GM21390 (cell line): Measurements from ENCODE around the gene KLK13.

Experiments used
- ATAC-seq: cut with Tn5 transposase; IDR thresholded peaks from one replicate; pipeline ENCODE4 v1.9.1; 2021; ENCODE audit not compliant: unreplicated experiment

KLK13 gene

DNA sequence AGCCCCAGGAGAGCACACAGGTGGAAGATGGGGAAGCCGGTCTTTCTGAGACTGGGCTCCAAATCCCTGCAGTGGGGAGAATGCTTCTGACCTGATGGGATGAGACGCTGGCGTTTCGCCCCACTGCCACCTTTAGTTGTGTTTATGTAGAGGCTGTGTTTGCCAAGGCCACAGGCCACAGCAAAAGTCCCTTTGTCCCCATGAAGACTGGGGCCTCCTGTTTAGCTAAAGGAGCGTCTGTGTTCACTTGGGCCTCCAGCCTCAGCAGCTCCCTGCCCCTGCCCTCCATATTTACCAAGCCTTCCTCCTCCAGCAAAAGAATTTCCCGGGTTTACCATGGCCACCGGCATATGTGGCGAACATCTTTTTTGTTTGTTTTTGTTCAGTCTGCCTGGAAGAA is 28.2 kb upstream of the KLK13 start:
- no peak for ATAC-seq

DNA sequence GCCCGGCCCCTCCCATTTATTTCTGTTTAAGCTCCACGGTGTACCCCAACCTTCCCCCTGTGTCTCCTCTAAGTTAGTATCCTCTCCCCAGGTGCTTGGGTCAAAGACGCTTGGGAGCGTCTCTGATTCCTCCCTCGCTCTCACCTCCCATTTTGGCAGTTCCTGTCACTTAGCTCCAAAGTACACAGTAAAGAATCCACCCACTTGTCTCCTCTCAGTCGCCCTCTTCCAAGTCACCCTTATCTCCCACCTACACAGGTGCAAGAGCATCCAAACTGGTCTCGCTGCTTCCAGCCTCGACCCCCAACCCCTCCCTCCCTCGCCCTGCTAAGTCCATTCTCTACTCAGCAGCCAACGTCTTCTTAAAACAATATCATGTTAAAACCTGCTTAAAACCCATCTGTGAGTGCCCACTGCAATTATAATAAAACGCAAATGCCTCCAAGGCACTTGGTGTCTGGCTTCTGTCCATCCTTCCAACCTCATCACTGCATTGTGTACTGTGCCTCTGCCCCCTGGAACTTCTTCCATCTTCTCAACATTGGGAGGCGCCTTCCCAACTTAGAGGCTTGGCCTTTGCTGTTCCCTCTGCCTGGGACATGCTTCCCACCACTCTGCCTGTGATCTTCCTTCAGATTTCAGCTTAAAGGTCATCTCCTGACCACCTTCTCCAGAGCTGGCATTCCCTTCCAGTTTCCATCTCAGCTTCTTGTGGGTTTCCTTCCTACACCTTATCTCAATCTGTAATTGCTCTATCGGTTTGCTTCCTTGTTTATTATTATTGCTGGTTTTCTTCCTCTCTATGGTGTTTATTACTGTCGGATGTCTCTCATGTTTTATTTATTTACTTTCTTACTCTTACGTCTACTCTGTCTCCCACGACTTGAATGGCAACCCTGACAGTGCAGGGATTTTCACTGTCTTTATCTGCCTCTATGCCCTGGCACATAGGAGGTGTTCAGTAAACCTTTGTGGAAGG is 27.3 kb upstream of the KLK13 start:
- no peak for ATAC-seq

DNA sequence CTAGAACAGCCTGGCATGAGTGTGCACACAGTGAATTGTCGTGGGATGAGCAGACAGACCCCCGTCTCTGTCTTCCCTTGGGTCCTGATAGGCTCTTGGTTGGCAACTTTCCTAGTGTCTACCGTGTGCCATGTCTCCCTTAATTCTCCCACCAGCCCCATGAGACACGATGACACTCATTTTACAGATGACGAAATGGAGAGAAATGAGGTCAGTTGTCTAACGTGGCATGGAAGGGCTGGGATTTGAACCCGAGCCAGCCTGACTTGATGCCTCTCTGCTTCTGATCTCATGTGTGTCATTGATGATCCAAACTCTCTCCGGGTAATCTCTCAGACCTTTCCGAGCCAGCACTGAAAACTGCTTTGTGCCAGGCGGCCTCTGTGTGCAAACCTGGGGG is 26.2 kb upstream of the KLK13 start:
- no peak for ATAC-seq

DNA sequence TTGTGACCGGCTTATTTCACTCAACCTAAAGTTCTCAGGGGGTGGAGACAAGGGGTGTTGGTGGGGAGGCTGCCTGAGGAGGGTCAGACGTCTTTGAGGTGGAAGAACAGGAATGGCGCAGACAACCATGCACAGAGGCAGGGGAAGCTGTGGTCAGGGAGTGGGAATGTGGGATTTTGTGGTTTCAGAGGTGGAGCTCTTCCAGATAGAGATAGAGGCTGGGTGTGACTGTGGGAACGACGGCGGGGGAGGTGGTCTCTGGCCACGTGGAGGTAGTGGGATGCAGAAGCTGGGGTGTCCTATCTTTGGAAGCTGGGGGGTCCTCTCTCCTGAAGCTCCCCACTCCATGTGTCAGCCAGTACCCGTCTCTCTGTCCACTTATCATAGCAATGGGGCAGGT is 25.6 kb upstream of the KLK13 start:
- no peak for ATAC-seq

DNA sequence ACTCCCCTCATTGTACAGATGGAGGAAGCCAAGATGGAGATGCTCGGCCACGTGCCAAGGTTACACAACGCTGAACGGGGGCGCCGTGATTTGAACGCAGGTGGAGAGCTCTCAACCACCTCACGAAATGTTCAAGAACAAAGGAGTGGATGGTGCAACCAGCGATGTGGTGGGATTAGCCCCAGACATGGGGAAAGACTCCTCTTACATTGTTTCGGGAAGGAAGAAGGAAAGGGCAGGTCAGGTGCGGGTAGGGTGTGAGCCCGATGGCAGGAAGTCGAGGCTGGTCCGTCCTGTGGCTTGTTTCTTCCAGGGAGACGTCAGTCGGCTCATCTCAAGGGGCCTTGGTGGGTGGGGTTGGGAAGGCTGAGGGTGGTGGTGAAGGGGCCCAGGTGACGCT is 24.9 kb upstream of the KLK13 start:
- no peak for ATAC-seq

DNA sequence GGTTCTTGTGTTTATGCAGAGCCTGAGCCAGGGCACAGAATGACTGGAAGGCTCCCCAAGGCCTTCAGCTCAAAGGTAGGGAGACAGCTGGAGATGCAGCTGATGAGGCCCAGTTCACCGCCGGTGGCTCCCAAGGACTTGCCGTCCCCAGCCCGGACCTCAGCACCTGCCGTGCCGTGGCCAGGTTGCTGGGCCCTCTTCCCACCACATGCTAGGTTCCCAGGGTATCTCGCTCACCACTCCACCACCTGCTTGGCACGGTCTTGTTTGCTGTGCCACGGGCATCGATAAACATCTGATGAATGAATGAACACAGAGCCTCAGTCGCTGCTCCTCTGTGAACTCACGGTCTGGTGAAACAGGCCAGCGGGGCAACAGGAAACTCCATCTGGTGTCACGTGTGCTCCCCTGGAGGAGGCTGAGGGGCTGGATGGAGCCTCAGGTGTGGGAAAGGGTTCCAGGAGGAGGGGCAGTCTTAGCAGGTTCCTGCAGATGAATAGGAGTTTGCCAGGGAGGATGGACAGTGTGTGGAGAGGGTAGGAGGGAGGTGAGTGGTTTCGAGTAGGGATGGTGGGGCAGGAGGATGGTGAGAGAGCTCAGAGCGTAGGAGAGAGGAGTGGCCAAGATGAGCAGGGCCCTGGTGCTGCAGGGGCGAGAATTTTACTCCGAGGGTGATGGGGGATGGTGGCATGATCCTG is 21.4 kb upstream of the KLK13 start:
- no peak for ATAC-seq

DNA sequence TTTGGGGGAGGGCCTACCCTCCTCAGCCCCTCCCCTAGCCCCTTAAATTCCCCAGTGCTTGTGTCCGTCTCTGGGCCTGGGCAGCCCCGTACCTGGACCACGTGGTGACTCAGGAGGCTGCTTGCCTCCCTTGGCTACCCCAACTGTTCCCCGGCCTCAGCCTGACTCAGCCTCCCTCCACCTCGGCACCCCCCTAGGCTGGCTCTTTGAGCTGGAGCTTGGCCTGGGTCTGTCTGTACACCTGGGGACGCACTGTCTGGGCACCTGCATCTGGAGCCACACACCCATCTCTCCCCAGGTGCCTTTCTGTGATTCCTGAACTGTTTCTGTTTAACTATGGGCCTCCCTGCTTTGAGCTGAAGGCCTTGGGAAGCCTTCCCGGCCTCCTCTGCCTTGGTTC is 19.6 kb upstream of the KLK13 start:
- ATAC-seq, result no peak

DNA sequence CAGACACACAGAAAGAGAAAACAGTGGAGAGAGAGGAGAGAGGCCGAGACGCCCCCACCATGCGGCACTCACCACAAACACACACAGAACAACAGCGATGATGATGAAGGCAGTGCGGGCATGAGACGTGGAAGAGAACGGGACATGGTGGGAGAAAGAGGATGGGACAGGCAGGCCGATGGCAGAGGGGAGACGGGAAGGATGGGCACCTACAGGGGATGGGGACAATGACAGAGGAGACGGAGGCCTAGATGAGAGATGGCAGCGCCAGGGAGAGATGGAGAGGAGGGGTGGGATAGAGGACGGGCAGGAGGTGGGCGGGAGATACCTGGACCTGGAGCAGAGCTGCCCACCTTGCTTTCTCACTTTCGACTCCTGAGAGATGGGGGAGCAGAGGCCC is 18.9 kb upstream of the KLK13 start:
- ATAC-seq, result no peak

DNA sequence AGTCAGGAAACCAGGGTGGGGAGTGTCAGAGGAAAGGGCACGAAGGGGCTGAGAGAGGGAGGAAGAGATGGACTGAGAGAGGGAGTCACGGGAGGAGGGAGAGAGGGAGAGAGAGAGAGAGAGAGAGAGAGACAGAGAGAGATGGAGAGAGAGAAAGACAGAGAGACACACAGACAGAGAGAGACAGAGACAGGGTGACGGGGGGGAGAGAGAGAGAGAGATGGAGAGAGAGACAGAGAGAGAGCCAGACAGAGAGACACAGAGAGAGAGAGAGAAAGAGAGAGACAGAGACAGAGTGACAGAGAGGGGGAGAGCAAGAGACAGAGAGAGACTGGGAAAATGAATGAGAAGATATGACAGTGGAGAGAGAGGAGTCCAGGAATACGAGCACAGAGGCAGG is 18.3 kb upstream of the KLK13 start:
- ATAC-seq, result no peak

DNA sequence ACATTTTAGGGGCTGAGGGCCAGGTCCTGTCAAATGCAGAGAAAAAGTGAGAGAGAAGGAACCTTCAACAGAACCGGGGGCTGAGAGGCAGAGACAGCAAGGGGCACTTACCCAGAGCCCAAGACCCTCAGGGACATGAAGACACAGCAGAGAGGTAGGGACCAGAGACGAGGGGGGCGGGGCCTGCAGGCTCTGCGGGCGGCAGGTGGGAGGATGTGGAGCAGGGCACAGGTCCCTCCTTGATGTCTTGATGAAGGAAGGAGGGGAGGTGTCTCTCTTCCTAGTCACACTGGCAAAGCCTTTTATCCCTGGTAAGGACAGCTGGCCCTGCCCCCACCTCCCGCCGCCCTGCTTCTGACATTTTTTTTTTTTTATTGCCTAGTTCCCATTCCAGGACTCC is 17.7 kb upstream of the KLK13 start, which contains the start of gene KLK14:
KLK14 (minus strand) TSS at position 277 of the 400 bp plus-strand sequence; CDS start at position 4, 273 bp downstream.
- no peak for ATAC-seq

DNA sequence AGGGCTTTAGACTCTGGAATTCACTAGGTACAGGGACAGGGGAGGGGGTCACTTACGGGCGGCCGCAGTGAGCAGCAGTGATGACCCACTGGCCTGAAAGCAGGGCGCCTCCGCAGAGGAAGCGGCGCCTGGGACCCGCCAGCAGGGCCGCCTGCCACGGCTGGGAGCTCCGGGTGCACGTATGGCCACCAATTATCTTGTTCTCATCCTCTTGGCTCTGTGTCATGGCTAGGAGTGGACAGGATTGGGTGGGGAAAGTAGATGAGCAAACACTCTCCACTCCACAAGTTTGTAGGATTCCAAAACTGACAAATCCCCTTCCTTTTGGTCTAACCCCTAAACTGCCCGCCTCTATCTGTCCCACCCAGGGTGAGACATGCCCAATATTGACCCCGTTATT is 16.6 kb upstream of the KLK13 start:
- ATAC-seq, result no peak

DNA sequence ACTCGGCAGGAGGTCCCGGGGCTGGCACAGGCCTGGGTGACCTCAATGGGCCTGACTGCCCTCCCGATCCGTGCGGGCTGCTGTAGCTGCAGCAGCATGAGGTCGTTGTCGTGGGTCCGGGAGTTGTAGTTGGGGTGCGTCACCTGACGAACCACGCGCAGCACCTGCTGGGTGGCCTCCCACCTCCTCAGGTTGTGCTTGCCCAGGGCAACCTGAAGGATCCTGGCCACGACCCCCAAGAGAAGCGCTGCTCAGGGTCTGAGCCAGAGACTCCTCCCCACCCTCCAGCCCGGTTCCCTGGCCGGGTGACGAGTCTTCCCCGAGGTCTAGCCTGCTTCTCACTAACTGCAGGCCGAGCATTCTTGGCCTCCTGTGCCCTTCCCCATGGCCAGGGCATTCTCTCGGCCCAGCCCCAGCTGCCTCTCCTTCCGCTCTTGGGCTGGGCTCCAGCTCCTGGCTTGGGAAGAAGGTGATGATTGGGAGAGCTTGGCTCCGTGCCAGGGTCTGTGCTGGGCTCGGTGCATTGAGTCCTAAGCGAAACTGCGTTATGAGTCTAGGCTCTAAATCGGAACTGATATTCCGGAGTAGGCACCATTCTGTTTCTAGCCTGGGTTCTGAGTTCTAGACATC is 14.7 kb upstream of the KLK13 start:
- ATAC-seq, result no peak

DNA sequence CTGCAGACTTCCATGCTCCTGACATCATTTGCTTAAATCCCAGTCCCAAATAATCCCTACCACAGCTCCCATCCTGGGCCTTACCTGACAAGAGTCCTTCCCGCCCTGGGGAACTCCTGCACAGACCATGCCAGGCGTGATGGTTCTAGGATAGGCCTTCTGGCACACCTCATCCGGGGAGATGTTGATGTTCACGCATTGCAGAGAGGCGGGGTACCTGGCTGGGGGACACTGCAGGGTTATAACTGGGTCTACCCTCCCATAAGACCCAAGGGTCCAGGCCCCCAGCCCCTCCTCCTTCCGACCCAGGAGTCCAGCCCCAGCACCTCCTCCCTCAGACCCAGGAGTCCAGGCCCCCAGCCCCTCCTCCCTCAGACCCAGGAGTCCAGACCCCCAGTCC is 13.8 kb upstream of the KLK13 start:
- no peak for ATAC-seq

DNA sequence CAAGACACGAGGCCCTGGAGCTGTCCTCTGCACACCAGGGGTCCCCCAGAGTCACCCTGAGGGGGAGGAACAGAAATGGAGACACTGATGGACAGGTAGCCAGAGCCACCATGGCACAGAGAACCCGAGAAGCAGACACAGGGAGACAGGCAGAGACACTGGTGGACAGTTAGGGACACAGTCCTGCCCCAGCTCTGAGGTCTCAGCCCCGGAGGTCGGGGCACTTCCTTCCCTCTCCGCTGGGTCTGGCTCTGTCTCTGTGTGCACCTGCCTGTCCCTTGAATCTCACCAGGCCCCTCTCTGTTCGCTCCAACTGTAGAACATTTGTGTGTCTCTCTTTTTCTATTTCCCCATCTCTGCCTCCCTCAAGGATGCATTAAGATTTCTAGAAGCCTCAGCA is 13.2 kb upstream of the KLK13 start:
- no peak for ATAC-seq

DNA sequence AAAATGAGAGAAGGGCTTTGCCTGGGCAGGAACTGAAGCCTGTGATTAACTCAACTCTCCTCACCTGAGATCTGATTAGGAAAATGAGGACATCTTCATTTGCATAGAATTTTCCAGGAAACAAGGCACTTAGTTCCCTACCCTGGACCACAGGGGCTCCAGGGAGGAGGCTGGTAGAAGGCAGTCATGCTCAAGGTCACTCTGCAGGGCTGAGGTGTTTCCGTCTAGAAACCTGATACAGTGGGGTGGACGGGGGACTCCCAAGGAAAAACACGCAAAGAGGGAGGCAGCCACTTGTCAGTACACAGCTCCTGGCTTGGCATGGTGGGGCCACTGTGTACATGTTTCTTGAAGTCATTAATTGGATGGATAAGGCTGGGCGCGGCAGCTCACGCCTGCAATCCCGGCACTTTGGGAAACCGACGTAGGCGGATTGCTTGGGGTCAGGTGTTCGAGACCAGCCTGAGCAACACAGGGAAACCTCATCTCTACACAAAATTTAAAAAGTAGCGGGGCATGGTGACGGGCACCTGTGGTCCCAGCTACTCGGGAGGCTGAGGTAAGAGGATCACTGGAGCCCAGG is 11.8 kb upstream of the KLK13 start:
- no peak for ATAC-seq

DNA sequence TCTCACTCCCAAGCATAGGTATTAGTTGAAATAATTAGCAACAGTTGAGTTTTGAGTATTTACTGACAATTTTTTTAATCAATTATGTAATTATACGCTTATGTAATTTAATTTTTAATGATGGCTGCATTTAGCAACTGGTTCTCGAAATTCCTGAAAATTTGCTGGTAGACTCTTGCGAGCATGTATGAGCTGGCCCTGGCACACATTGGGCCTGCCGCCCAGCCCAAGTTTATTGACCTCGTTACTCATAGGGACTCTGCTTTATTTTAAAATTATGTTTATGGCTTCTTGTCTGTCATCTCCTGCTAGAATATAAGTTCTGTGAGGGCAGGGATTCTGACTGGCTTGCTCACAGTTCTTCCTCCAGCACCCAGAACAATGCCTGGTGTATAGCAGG is 11.1 kb upstream of the KLK13 start:
- no peak for ATAC-seq

DNA sequence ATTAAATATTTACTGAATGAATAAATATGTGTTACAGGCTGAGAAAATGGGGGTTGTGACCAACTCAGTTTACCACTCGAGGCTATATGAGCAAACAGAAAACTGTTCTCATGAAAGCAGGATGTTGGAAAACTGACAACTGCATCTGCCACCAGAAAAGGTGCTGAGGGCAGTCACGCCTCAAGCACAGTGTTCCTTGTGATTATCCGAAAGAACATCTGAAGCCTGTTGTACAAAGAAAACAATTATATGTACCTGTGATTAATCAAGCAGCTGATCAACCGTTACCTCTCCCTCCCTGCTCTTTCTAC is 6.2 kb upstream of the KLK13 start:
- ATAC-seq, result no peak

DNA sequence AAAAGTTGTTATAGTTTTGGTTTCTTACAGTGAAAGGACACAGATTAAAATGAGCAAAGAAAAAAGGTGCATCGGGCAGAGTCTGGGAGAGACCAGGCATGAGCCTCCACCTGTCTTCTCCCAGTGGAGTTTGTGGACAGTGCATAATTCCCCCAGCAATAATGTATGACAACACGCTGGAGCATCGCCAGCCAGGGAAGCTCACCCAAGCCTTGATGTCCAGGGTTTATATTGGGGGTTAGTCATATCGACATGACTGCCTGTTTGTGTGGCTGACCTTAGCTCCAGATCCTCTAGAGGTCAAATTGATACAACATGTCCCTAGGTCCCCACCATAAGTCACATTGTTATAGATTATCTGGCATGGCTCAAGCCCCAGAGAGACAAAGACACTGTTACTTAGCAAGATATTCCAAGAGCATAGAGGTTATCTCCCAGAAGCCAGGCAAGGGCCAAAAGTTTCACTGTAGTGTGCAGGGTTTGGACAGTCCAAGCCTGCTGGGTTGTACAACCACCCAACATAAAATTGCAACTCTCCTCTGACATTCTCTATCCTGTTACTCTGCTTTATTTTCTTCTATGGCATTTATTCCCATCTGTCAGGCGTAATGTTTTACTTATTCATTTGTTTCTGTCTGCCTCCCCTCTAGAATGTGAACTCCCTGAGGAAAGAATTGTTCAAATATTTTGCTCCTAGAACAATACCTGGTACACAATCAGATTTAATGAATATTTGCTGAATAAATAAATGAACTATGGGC is 5.6 kb upstream of the KLK13 start:
- no peak for ATAC-seq

DNA sequence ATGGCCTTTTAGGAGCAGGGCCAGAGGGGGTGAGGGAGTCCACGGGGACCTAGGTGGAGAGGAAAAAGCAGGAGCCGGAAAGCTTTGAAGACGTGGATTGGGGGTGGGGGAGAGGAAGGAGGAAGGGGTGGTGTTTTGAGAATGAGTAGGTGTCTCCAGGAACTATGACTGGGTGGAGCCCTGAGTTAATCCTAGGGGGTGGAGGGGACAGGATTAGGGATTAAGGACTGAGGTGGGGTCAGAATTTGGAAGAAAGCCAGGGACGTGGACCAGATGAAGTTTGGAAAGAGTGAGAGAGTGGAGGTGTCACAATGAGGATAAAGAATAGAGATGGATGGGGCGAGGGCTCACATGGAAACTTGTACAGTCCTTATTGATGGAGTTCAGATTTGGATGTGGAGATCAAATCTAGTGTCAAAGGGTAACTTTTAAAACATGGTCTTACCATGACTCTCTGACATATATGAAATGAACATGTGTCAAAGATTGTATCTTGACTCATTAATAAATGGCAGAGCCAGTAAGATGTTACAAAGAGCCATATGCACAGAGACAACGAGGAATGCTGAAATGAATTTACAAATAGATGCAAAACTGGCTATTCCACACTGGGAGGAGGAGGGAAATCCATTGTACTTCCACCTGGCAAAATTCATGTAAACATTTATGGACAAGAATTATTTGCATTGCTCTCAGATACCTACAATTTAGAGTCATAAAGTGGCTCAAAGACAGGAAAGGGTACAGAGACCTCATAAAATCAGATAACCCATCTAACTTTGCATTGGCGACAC is 1.7 kb upstream of the KLK13 start:
- ATAC-seq, result no peak
